HG03439 (cell line): Measurements from ENCODE around the gene TTLL1.

Experiments used
- ATAC-seq: cut with Tn5 transposase; IDR thresholded peaks from one replicate; pipeline ENCODE4 v1.9.1; 2021; ENCODE audit warnings: mild to moderate bottlenecking, moderate library complexity; ENCODE audit not compliant: unreplicated experiment

The TTLL1 gene

GRCh38 chr22:43088984-43089717 is at the start of gene TTLL1:
Gene TTLL1, minus strand, starts transcription at chr22:43089391. Its CDS starts 13,805 bp downstream, at chr22:43075586.
- ATAC-seq = peak; percentile 78

GRCh38 chr22:43136801-43137200 is 47.6 kb upstream of the TTLL1 start:
- no peak for ATAC-seq

GRCh38 chr22:43136255-43136654 is 47.1 kb upstream of the TTLL1 start:
- no peak for ATAC-seq

- no peak for ATAC-seq
Observed at GRCh38 chr22:43135565-43135964, 46.4 kb upstream of the TTLL1 start.

GRCh38 chr22:43134553-43134952 is 45.4 kb upstream of the TTLL1 start:
- no peak for ATAC-seq

GRCh38 chr22:43133401-43133800 is 44.2 kb upstream of the TTLL1 start:
- no peak for ATAC-seq

- ATAC-seq = no peak
Observed at GRCh38 chr22:43131773-43132501, 42.7 kb upstream of the TTLL1 start.

GRCh38 chr22:43129426-43130425 is 40.5 kb upstream of the TTLL1 start:
- no peak for ATAC-seq

GRCh38 chr22:43128928-43129424 is 39.8 kb upstream of the TTLL1 start:
- no peak for ATAC-seq

GRCh38 chr22:43128116-43128515 is 38.9 kb upstream of the TTLL1 start:
- no peak for ATAC-seq

- ATAC-seq = no peak
Observed at GRCh38 chr22:43127166-43127908, 38.1 kb upstream of the TTLL1 start.

- ATAC-seq = no peak
Observed at GRCh38 chr22:43126501-43127165, 37.4 kb upstream of the TTLL1 start.

- peak; percentile 63 for ATAC-seq
Observed at GRCh38 chr22:43118953-43119458, 29.8 kb upstream of the TTLL1 start.

- no peak for ATAC-seq
Observed at GRCh38 chr22:43118024-43118849, 29.0 kb upstream of the TTLL1 start.

GRCh38 chr22:43116932-43117331 is 27.7 kb upstream of the TTLL1 start:
- ATAC-seq = no peak

GRCh38 chr22:43114958-43115357 is 25.8 kb upstream of the TTLL1 start:
- ATAC-seq = no peak

GRCh38 chr22:43113526-43114251 is 24.5 kb upstream of the TTLL1 start:
- ATAC-seq = no peak
